Measurements from ENCODE around the gene LRATD1. TPM values are rescaled to one million over a fixed set of nuclear protein-coding genes. Genes with fewer than 3 reads are reported as not detected.

LRATD1 gene
- polyA plus RNA-seq, 3 donors, result not detected

DNA sequence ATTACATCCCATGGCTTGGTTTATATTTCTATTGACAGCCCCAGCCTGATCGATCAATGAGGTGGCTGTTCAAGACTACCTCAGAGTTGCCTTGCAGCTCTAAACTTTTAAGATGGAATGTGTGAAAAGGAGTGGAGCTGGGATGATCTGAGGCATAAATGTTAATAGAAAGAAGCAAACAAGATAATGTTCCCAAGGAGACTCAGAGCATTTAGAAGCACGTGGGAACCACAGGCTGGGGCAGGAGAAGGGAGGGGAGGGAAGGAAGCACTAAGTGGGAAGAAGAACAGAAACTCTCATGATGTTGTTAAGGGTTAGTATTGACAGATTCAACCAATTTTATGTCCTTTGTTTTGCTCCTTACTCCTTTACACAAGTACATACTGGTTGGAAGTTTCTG, 28.8 kb upstream of the LRATD1 start:
- H3K36me3 ChIP-seq (replicated peaks in 1 of 2; ENCODE audit: control insufficient read depth in 1 of 2, insufficient read depth in 2 of 2, low read length in 2 of 2), result no peaks in the 10 kb centered on the region
- H4K20me1 ChIP-seq (ENCODE audit: insufficient read depth, low read length), result no peaks in the 10 kb centered on the region
- H3K79me2 ChIP-seq (ENCODE audit: insufficient read depth, low read length), result no peaks in the 10 kb centered on the region
- Mint-ChIP-seq H3K36me3 (no peaks in the 10 kb centered on the region), H3K27me3 (ENCODE audit: low read depth in 3 of 3) (no peaks in the 10 kb centered on the region), H3K27ac (peak overlapping the region in 1 of 7 donors; percentile 32), H3K9me3 (peaks cover 0 to 6% (median 1%) of the 10 kb centered on the region in 7 donors), H3K4me3 (no peak overlapping the region), H3K4me1 (no peaks in the 10 kb centered on the region)
- H3K4me3 ChIP-seq (replicated peaks in 1 of 3; ENCODE audit: low read depth in 2 of 3, low read length in 3 of 3), result no peak overlapping the region
- no peak overlapping the region for H3K27ac ChIP-seq (ENCODE audit: low read depth in 1 of 2, low read length in 2 of 2)
- no peak for DNase-seq
- H3K4me2 ChIP-seq (replicated peaks; ENCODE audit: extremely low read depth, low read length, poor library complexity, severe bottlenecking), result no peak overlapping the region
- H3K9ac ChIP-seq (ENCODE audit: insufficient read depth, low read length, poor library complexity, severe bottlenecking), result no peak overlapping the region
- no peak overlapping the region for H2AFZ ChIP-seq (ENCODE audit: insufficient read depth, low read depth, low read length, poor library complexity, severe bottlenecking)
- H3K27me3 ChIP-seq (ENCODE audit: control insufficient read depth in 2 of 2, insufficient read depth in 2 of 2, low read length in 2 of 2), result no peaks in the 10 kb centered on the region
- TF ChIP-seq, protein P1, sequence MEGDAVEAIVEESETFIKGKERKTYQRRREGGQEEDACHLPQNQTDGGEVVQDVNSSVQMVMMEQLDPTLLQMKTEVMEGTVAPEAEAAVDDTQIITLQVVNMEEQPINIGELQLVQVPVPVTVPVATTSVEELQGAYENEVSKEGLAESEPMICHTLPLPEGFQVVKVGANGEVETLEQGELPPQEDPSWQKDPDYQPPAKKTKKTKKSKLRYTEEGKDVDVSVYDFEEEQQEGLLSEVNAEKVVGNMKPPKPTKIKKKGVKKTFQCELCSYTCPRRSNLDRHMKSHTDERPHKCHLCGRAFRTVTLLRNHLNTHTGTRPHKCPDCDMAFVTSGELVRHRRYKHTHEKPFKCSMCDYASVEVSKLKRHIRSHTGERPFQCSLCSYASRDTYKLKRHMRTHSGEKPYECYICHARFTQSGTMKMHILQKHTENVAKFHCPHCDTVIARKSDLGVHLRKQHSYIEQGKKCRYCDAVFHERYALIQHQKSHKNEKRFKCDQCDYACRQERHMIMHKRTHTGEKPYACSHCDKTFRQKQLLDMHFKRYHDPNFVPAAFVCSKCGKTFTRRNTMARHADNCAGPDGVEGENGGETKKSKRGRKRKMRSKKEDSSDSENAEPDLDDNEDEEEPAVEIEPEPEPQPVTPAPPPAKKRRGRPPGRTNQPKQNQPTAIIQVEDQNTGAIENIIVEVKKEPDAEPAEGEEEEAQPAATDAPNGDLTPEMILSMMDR (IDR thresholded peaks at IDR 0.05), result no peak
- WGBS (ENCODE audit: insufficient coverage), result no CpG with 5 or more reads among the region's 2 CpGs
- intact Hi-C loops (cut with micrococcal nuclease), result no loop called here
- H3K4me1 ChIP-seq (ENCODE audit: control insufficient read depth in 1 of 2, insufficient read depth in 2 of 2, low read length in 2 of 2), result no peaks in the 10 kb centered on the region
- H3K9me3 ChIP-seq (replicated peaks in 1 of 2; ENCODE audit: control insufficient read depth in 1 of 2, insufficient read depth in 1 of 2, low read length in 2 of 2), result no peaks in the 10 kb centered on the region

DNA sequence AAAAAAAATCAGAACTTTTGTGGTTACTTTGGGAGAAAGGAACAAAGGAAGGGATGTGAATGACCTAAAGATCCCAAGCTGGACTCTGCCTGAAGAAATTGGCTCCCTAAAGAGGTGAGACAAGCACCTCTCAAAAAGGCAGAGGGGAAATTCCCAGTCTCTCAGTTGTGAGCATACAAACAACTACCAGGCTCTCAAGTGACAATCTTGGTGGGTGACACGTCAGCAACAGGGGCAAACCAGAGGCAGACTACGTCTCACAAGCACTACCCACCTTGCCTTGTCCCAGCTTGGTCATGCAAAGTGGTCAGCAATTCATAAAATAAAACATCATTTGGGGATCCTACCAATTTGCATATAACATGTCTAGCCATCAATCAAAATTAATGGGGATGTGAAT, 24.3 kb upstream of the LRATD1 start:
- no peak for DNase-seq
- TF ChIP-seq, protein P1 (IDR thresholded peaks at IDR 0.05), result no peak
- Histone ChIP-seq H3K9ac (ENCODE audit: insufficient read depth, low read length, poor library complexity, severe bottlenecking) (no peak overlapping the region), H3K9me3 (replicated peaks in 1 of 2; ENCODE audit: control insufficient read depth in 1 of 2, insufficient read depth in 1 of 2, low read length in 2 of 2) (no peaks in the 10 kb centered on the region), H3K4me1 (ENCODE audit: control insufficient read depth in 1 of 2, insufficient read depth in 2 of 2, low read length in 2 of 2) (no peaks in the 10 kb centered on the region), H3K79me2 (ENCODE audit: insufficient read depth, low read length) (no peaks in the 10 kb centered on the region), H2AFZ (ENCODE audit: insufficient read depth, low read depth, low read length, poor library complexity, severe bottlenecking) (no peak overlapping the region), H3K4me2 (replicated peaks; ENCODE audit: extremely low read depth, low read length, poor library complexity, severe bottlenecking) (no peak overlapping the region), H4K20me1 (ENCODE audit: insufficient read depth, low read length) (no peaks in the 10 kb centered on the region), H3K27ac (ENCODE audit: low read depth in 1 of 2, low read length in 2 of 2) (no peak overlapping the region), H3K27me3 (ENCODE audit: control insufficient read depth in 2 of 2, insufficient read depth in 2 of 2, low read length in 2 of 2) (no peaks in the 10 kb centered on the region), H3K4me3 (replicated peaks in 1 of 3; ENCODE audit: low read depth in 2 of 3, low read length in 3 of 3) (no peak overlapping the region), H3K36me3 (replicated peaks in 1 of 2; ENCODE audit: control insufficient read depth in 1 of 2, insufficient read depth in 2 of 2, low read length in 2 of 2) (no peaks in the 10 kb centered on the region)
- no peaks in the 10 kb centered on the region for H3K27me3 Mint-ChIP-seq (ENCODE audit: low read depth in 3 of 3)
- 47% methylated on average over 2 of the region's 2 CpGs for WGBS (ENCODE audit: insufficient coverage)
- H3K36me3 Mint-ChIP-seq, result no peaks in the 10 kb centered on the region
- H3K4me1 Mint-ChIP-seq, result no peaks in the 10 kb centered on the region
- intact Hi-C loops (cut with micrococcal nuclease), result no loop called here
- H3K9me3 Mint-ChIP-seq, result peaks cover 0 to 5% (median 0%) of the 10 kb centered on the region in 7 donors
- no peak overlapping the region for H3K27ac Mint-ChIP-seq
- H3K4me3 Mint-ChIP-seq, result no peak overlapping the region

Data from CD14-positive monocyte (primary cell).